Cardiac muscle cell (in vitro differentiated cells and primary cell): ENCODE results near the gene DUS1L. TPM values are rescaled to one million over a fixed set of nuclear protein-coding genes. Genes with fewer than 3 reads are reported as not detected.

Source experiments
- DNase-seq, 2 donors: peaks; one replicate each; pipeline versions ENCODE4 v3.0.0 to v3.0.0-alpha.2; 2010 to 2017; ENCODE audit warnings: low read depth in 1 of 2, low spot score in 1 of 2
- H3K27ac ChIP-seq: fragments of 200-600 bp; sonication (generic); 2 replicates; pipeline ENCODE4 v1.5.1; 2016
- H3K27me3 ChIP-seq: fragments of 200-600 bp; sonication (generic); 2 replicates; pipeline ENCODE4 v1.6.0; 2016; ENCODE audit warnings: control low read depth
- H3K36me3 ChIP-seq: fragments of 200-600 bp; sonication (generic); 2 replicates; pipeline ENCODE4 v1.5.1; 2016; ENCODE audit warnings: control low read depth
- H3K4me1 ChIP-seq: fragments of 200-600 bp; sonication (generic); 2 replicates; pipeline ENCODE4 v1.8.1; 2017; ENCODE audit warnings: low read depth, mild to moderate bottlenecking, mixed run types
- H3K4me3 ChIP-seq: fragments of 200-600 bp; sonication (generic); 2 replicates; pipeline ENCODE4 v1.5.1; 2016; ENCODE audit warnings: mild to moderate bottlenecking
- H3K9me3 ChIP-seq: fragments of 200-600 bp; sonication (generic); 2 replicates; pipeline ENCODE4 v1.5.1; 2017; ENCODE audit warnings: low read depth, mild to moderate bottlenecking, control low read depth
- CTCF ChIP-seq: IDR thresholded peaks from 2 replicates; pipeline ENCODE4 v1.5.1; 2012; ENCODE audit warnings: low read depth, mild to moderate bottlenecking, low read length
- polyA plus RNA-seq: library from polyadenylated mRNA; unstranded; fragments of >200 nt; fragmentation: Nextera tagmentation; extraction: Ambion mirVana; gene quantifications from 2 replicates; pipeline ENCODE4 v1.2.1, GENCODE V29; 2016
- total RNA-seq: library from RNA; depleted of rRNA; stranded (reverse); fragments of >200 nt; gene quantifications from 2 replicates; pipeline ENCODE4 v1.2.3, GENCODE V29; 2016

Gene DUS1L
- total and polyA plus RNA-seq, 2 experiments from 2014 or later = 183 to 184 TPM

- no peak for DNase-seq
- Histone ChIP-seq H3K4me3 (no peak overlapping the region), H3K27me3 (no peaks in the 10 kb centered on the region), H3K36me3 (no peaks in the 10 kb centered on the region), H3K9me3 (no peaks in the 10 kb centered on the region), H3K4me1 (peaks cover 18% of the 10 kb centered on the region), H3K27ac (no peak overlapping the region)
- TF ChIP-seq CTCF = no peak
Observed at GRCh38 chr17:82010575-82011525, 54.8 kb downstream of the DUS1L start.

- Histone ChIP-seq H3K27me3 (no peaks in the 10 kb centered on the region), H3K9me3 (no peaks in the 10 kb centered on the region), H3K27ac (no peak overlapping the region), H3K4me3 (no peak overlapping the region), H3K36me3 (no peaks in the 10 kb centered on the region), H3K4me1 (peaks cover 18% of the 10 kb centered on the region)
- no peak for TF ChIP-seq CTCF
- no peak for DNase-seq
Observed at GRCh38 chr17:82009413-82009812, 56.2 kb downstream of the DUS1L start.

- Histone ChIP-seq H3K4me3 (no peak overlapping the region), H3K27me3 (no peaks in the 10 kb centered on the region), H3K36me3 (no peaks in the 10 kb centered on the region), H3K9me3 (no peaks in the 10 kb centered on the region), H3K27ac (no peak overlapping the region), H3K4me1 (peaks cover 18% of the 10 kb centered on the region)
- TF ChIP-seq CTCF = no peak
- no peak for DNase-seq
Observed at GRCh38 chr17:82008941-82009405, 56.6 kb downstream of the DUS1L start.

GRCh38 chr17:82008258-82008940 lies 57.2 kb downstream of the DUS1L start:
- Histone ChIP-seq H3K27ac (no peak overlapping the region), H3K27me3 (no peaks in the 10 kb centered on the region), H3K4me1 (peaks cover 13% of the 10 kb centered on the region), H3K4me3 (no peak overlapping the region), H3K9me3 (no peaks in the 10 kb centered on the region), H3K36me3 (no peaks in the 10 kb centered on the region)
- DNase-seq = no peak
- TF ChIP-seq CTCF = no peak

Other genes with a start within 250 kb of the DUS1L start
- gene MCRIP1, start 232.5 kb downstream of the DUS1L start, total RNA-seq = 161 and 219 TPM in 2 replicates
- 179 and 233 TPM in 2 replicates for gene MCRIP1, start 232.5 kb downstream of the DUS1L start, polyA plus RNA-seq
- gene PPP1R27, start 230.8 kb downstream of the DUS1L start, total RNA-seq = not detected in 2 replicates
- gene PPP1R27, start 230.8 kb downstream of the DUS1L start, polyA plus RNA-seq = 1.0 TPM in 1 of 2 replicates, not detected in the other
- gene P4HB, start 205.3 kb downstream of the DUS1L start, total RNA-seq = 972 and 1,150 TPM in 2 replicates
- 388 and 597 TPM in 2 replicates for gene P4HB, start 205.3 kb downstream of the DUS1L start, polyA plus RNA-seq
- gene ARHGDIA, start 194.5 kb downstream of the DUS1L start, total RNA-seq = 101 and 177 TPM in 2 replicates
- 139 and 163 TPM in 2 replicates for gene ARHGDIA, start 194.5 kb downstream of the DUS1L start, polyA plus RNA-seq
- gene ALYREF, start 174.2 kb downstream of the DUS1L start, total RNA-seq = 94.0 and 139 TPM in 2 replicates
- 93.0 and 130 TPM in 2 replicates for gene ALYREF, start 174.2 kb downstream of the DUS1L start, polyA plus RNA-seq
- gene ANAPC11, start 174.1 kb downstream of the DUS1L start, total RNA-seq = 128 and 178 TPM in 2 replicates
- gene ANAPC11, start 174.1 kb downstream of the DUS1L start, polyA plus RNA-seq = 368 and 407 TPM in 2 replicates
- 2.3 and 9.1 TPM in 2 replicates for gene NPB, start 163.6 kb downstream of the DUS1L start, total RNA-seq
- gene NPB, start 163.6 kb downstream of the DUS1L start, polyA plus RNA-seq = 1.2 and 6.6 TPM in 2 replicates
- gene PCYT2, start 154.4 kb downstream of the DUS1L start, total RNA-seq = 83.8 and 111 TPM in 2 replicates
- 73.3 and 138 TPM in 2 replicates for gene PCYT2, start 154.4 kb downstream of the DUS1L start, polyA plus RNA-seq
- 10.4 and 26.7 TPM in 2 replicates for gene SIRT7, start 147.6 kb downstream of the DUS1L start, total RNA-seq
- gene SIRT7, start 147.6 kb downstream of the DUS1L start, polyA plus RNA-seq = 13.3 and 16.7 TPM in 2 replicates
- gene MAFG, start 138.1 kb downstream of the DUS1L start, total RNA-seq = 14.8 and 16.1 TPM in 2 replicates
- gene MAFG, start 138.1 kb downstream of the DUS1L start, polyA plus RNA-seq = 23.9 and 27.0 TPM in 2 replicates
- 109 and 162 TPM in 2 replicates for gene PYCR1, start 128.5 kb downstream of the DUS1L start, total RNA-seq
- gene PYCR1, start 128.5 kb downstream of the DUS1L start, polyA plus RNA-seq = 147 and 153 TPM in 2 replicates
- gene MYADML2, start 118.6 kb downstream of the DUS1L start, total RNA-seq = 12.2 and 22.8 TPM in 2 replicates
- 17.1 and 17.9 TPM in 2 replicates for gene MYADML2, start 118.6 kb downstream of the DUS1L start, polyA plus RNA-seq
- gene NOTUM, start 104.6 kb downstream of the DUS1L start, total RNA-seq = 7.4 and 8.1 TPM in 2 replicates
- 4.2 and 8.8 TPM in 2 replicates for gene NOTUM, start 104.6 kb downstream of the DUS1L start, polyA plus RNA-seq
- 48.5 and 58.9 TPM in 2 replicates for gene ASPSCR1, start 88.2 kb downstream of the DUS1L start, total RNA-seq
- 63.1 and 74.0 TPM in 2 replicates for gene ASPSCR1, start 88.2 kb downstream of the DUS1L start, polyA plus RNA-seq
- 82.9 and 108 TPM in 2 replicates for gene CENPX, start 42.9 kb downstream of the DUS1L start, total RNA-seq
- gene CENPX, start 42.9 kb downstream of the DUS1L start, polyA plus RNA-seq = 98.2 and 129 TPM in 2 replicates
- 36.5 and 43.3 TPM in 2 replicates for gene LRRC45, start 42.5 kb downstream of the DUS1L start, total RNA-seq
- gene LRRC45, start 42.5 kb downstream of the DUS1L start, polyA plus RNA-seq = 15.2 and 31.8 TPM in 2 replicates
- 58.7 and 73.7 TPM in 2 replicates for gene RAC3, start 34.1 kb downstream of the DUS1L start, total RNA-seq
- 9.9 and 16.4 TPM in 2 replicates for gene RAC3, start 34.1 kb downstream of the DUS1L start, polyA plus RNA-seq
- 164 and 256 TPM in 2 replicates for gene DCXR, start 28.1 kb downstream of the DUS1L start, total RNA-seq
- gene DCXR, start 28.1 kb downstream of the DUS1L start, polyA plus RNA-seq = 228 and 312 TPM in 2 replicates
- 94.6 and 104 TPM in 2 replicates for gene RFNG, start 14.0 kb downstream of the DUS1L start, total RNA-seq
- gene RFNG, start 14.0 kb downstream of the DUS1L start, polyA plus RNA-seq = 91.0 and 98.3 TPM in 2 replicates
- gene GPS1, start 13.9 kb downstream of the DUS1L start, total RNA-seq = 231 and 235 TPM in 2 replicates
- gene GPS1, start 13.9 kb downstream of the DUS1L start, polyA plus RNA-seq = 223 and 257 TPM in 2 replicates
- gene FASN, start 32.4 kb upstream of the DUS1L start, total RNA-seq = 276 and 279 TPM in 2 replicates
- 61.8 and 85.9 TPM in 2 replicates for gene FASN, start 32.4 kb upstream of the DUS1L start, polyA plus RNA-seq
- gene CCDC57, start 147.0 kb upstream of the DUS1L start, total RNA-seq = 28.3 and 46.2 TPM in 2 replicates
- gene CCDC57, start 147.0 kb upstream of the DUS1L start, polyA plus RNA-seq = 53.5 and 56.0 TPM in 2 replicates
- gene SLC16A3, start 163.2 kb upstream of the DUS1L start, total RNA-seq = 313 and 327 TPM in 2 replicates
- gene SLC16A3, start 163.2 kb upstream of the DUS1L start, polyA plus RNA-seq = 55.6 and 63.2 TPM in 2 replicates
- gene CSNK1D, start 207.9 kb upstream of the DUS1L start, total RNA-seq = 40.3 and 53.1 TPM in 2 replicates
- 106 and 134 TPM in 2 replicates for gene CSNK1D, start 207.9 kb upstream of the DUS1L start, polyA plus RNA-seq